Endodermal cell (in vitro differentiated cells): Measurements from ENCODE around the gene GPRC6A. TPM values are rescaled to one million over a fixed set of nuclear protein-coding genes. Genes with fewer than 3 reads are reported as not detected.

Source experiments
- DNase-seq: peaks from one replicate; pipeline ENCODE4 v3.0.0-alpha.2; 2017
- H3K27ac ChIP-seq: 2 replicates; pipeline ENCODE4 v1.5.1; 2013; ENCODE audit warnings: mild to moderate bottlenecking, low read depth, low read length, moderate library complexity
- H3K27me3 ChIP-seq: 2 replicates; pipeline ENCODE4 v1.6.1; 2013; ENCODE audit warnings: mild to moderate bottlenecking, low read length, moderate library complexity; ENCODE audit not compliant: insufficient read depth, control insufficient read depth, poor library complexity, severe bottlenecking
- H3K36me3 ChIP-seq: 2 replicates; pipeline ENCODE4 v1.7.0; 2013; ENCODE audit warnings: mild to moderate bottlenecking, low read length, moderate library complexity; ENCODE audit not compliant: control insufficient read depth, insufficient read depth
- H3K4me1 ChIP-seq: one replicate; pipeline ENCODE4 v1.7.0; 2013; ENCODE audit warnings: low read length; ENCODE audit not compliant: control insufficient read depth, insufficient read depth
- H3K4me3 ChIP-seq: 2 replicates; pipeline ENCODE4 v1.5.1; 2013; ENCODE audit warnings: mild to moderate bottlenecking, low read length, moderate library complexity
- H3K9ac ChIP-seq: 2 replicates; pipeline ENCODE4 v1.6.1; 2013; ENCODE audit warnings: mild to moderate bottlenecking, low read length, moderate library complexity; ENCODE audit not compliant: poor library complexity, severe bottlenecking; ENCODE audit errors: extremely low read depth
- H3K9me3 ChIP-seq: 2 replicates; pipeline ENCODE4 v1.6.1; 2013; ENCODE audit warnings: mild to moderate bottlenecking, low read length, moderate library complexity; ENCODE audit not compliant: control insufficient read depth
- H3K27ac Mint-ChIP-seq: 2 replicates; pipeline ENCODE4 v1.8.0; 2020; ENCODE audit warnings: mixed read lengths
- H3K27me3 Mint-ChIP-seq: 2 replicates; pipeline ENCODE4 v1.8.0; 2021; ENCODE audit warnings: mild to moderate bottlenecking, mixed read lengths; ENCODE audit not compliant: insufficient read depth
- H3K36me3 Mint-ChIP-seq: 2 replicates; pipeline ENCODE4 v1.8.0; 2020; ENCODE audit warnings: low read depth, mixed read lengths
- H3K4me1 Mint-ChIP-seq: 2 replicates; pipeline ENCODE4 v1.8.0; 2020; ENCODE audit warnings: mixed read lengths
- H3K4me3 Mint-ChIP-seq: 2 replicates; pipeline ENCODE4 v1.8.0; 2020; ENCODE audit warnings: mild to moderate bottlenecking, moderate library complexity, mixed read lengths
- H3K9me3 Mint-ChIP-seq: 2 replicates; pipeline ENCODE4 v1.8.0; 2020; ENCODE audit warnings: mild to moderate bottlenecking, mixed read lengths
- WGBS, 2 experiments: methylation state at CpG; one replicate each; pipeline versions ENCODE4 v1.1.5 to v1.1.7; 2013; ENCODE audit warnings: missing lambda C conversion rate in 2 of 2, mixed read lengths in 1 of 2; ENCODE audit not compliant: insufficient coverage in 1 of 2, insufficient read length in 1 of 2; 5-methylcytosine and 5-hydroxymethylcytosine counted together
- total RNA-seq, 2 donors: library from RNA; stranded (reverse); fragmentation: NEBNext Ultra II Directional in 1 of 2; extraction: Animal tissue kit (Norgen Biotek cat#: 25700) in 1 of 2; gene quantifications; 2 replicates in 1 of 2; 3 replicates in 1 of 2; pipeline ENCODE4 v1.2.1, GENCODE V29; 2021
- TF ChIP-seq, protein P1 (sequence below): fragments of 200-600 bp; sonication (generic); conservative IDR thresholded peaks from 2 replicates; pipeline ENCODE4 v1.5.0; 2021; ENCODE audit warnings: antibody characterized with exemption, mild to moderate bottlenecking

Gene GPRC6A
- total RNA-seq, 2 donors from 2014 or later = not detected

DNA sequence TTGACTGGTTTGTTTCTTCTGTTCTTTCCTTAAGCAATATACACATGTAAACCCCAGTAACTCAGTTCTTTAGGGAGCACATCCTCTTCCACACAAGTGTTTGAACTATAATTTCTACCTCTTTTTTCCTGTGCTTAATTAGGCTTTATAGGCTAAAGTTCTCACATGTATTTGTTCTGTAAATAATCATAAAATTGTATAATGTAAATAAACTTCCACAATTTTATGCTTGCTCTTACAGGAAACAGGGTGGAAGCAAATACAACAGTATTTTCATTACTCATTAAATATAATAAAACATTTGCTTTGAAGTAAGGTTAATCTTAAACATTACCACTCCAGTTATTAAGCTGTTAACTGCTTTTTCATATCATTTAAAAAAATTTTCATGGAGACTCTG lies 26.9 kb downstream of the GPRC6A start:
- Mint-ChIP-seq H3K36me3 (no peaks in the 10 kb centered on the region), H3K4me3 (no peak overlapping the region)
- TF ChIP-seq, protein P1, sequence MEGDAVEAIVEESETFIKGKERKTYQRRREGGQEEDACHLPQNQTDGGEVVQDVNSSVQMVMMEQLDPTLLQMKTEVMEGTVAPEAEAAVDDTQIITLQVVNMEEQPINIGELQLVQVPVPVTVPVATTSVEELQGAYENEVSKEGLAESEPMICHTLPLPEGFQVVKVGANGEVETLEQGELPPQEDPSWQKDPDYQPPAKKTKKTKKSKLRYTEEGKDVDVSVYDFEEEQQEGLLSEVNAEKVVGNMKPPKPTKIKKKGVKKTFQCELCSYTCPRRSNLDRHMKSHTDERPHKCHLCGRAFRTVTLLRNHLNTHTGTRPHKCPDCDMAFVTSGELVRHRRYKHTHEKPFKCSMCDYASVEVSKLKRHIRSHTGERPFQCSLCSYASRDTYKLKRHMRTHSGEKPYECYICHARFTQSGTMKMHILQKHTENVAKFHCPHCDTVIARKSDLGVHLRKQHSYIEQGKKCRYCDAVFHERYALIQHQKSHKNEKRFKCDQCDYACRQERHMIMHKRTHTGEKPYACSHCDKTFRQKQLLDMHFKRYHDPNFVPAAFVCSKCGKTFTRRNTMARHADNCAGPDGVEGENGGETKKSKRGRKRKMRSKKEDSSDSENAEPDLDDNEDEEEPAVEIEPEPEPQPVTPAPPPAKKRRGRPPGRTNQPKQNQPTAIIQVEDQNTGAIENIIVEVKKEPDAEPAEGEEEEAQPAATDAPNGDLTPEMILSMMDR = no peak

GRCh38 chr6:116799945-116800344 lies 28.9 kb downstream of the GPRC6A start:
- Histone ChIP-seq H3K9me3 (no peaks in the 10 kb centered on the region), H3K9ac (no peak overlapping the region), H3K27me3 (no peaks in the 10 kb centered on the region), H3K36me3 (no peaks in the 10 kb centered on the region), H3K27ac (no peak overlapping the region), H3K4me3 (no peak overlapping the region), H3K4me1 (no peaks in the 10 kb centered on the region)
- no peaks in the 10 kb centered on the region for H3K36me3 Mint-ChIP-seq
- H3K4me1 Mint-ChIP-seq = peaks cover 18% of the 10 kb centered on the region
- no peak overlapping the region for H3K4me3 Mint-ChIP-seq
- TF ChIP-seq, protein P1 = no peak
- H3K9me3 Mint-ChIP-seq = no peaks in the 10 kb centered on the region
- no peak overlapping the region for H3K27ac Mint-ChIP-seq
- no peaks in the 10 kb centered on the region for H3K27me3 Mint-ChIP-seq
- no peak for DNase-seq

More for the DNA sequence above, 26.9 kb downstream of the GPRC6A start:
- Mint-ChIP-seq H3K4me1 (peaks cover 19% of the 10 kb centered on the region), H3K9me3 (no peaks in the 10 kb centered on the region), H3K27ac (no peak overlapping the region), H3K27me3 (no peaks in the 10 kb centered on the region)
- H3K4me1 ChIP-seq = no peaks in the 10 kb centered on the region
- H3K27ac ChIP-seq = no peak overlapping the region
- no peak overlapping the region for H3K4me3 ChIP-seq
- no peaks in the 10 kb centered on the region for H3K27me3 ChIP-seq
- no peaks in the 10 kb centered on the region for H3K9me3 ChIP-seq
- no peak overlapping the region for H3K9ac ChIP-seq
- no peaks in the 10 kb centered on the region for H3K36me3 ChIP-seq
- DNase-seq = no peak

GRCh38 chr6:116797585-116797984 lies 31.3 kb downstream of the GPRC6A start:
- H3K9me3 ChIP-seq = no peaks in the 10 kb centered on the region
- no peaks in the 10 kb centered on the region for H3K27me3 ChIP-seq
- no peak overlapping the region for H3K4me3 ChIP-seq
- H3K4me1 ChIP-seq = no peaks in the 10 kb centered on the region
- Mint-ChIP-seq H3K9me3 (no peaks in the 10 kb centered on the region), H3K4me1 (peaks cover 7% of the 10 kb centered on the region), H3K27ac (no peak overlapping the region), H3K4me3 (no peak overlapping the region), H3K36me3 (no peaks in the 10 kb centered on the region), H3K27me3 (no peaks in the 10 kb centered on the region)
- WGBS, 2 experiments = 81 to 83% methylated on average over 2 of the region's 2 CpGs
- TF ChIP-seq, protein P1 = no peak
- no peak for DNase-seq
- no peak overlapping the region for H3K27ac ChIP-seq
- H3K9ac ChIP-seq = no peak overlapping the region
- no peaks in the 10 kb centered on the region for H3K36me3 ChIP-seq
